RCC 7860 (cell line): ENCODE data around the gene NKD2.
"Not testable (repeated sequence)": the region's sequence is repeated elsewhere in the genome, so short reads cannot be mapped to it uniquely, and the experiment has no call there.

Experiments used
- DNase-seq: peaks from one replicate; pipeline ENCODE4 v3.0.0-alpha.2; 2015; ENCODE audit warnings: low spot score
- FAIRE-seq: peaks from 2 replicates; lab custom pipeline; 2012; peaks lifted over from hg19 to GRCh38; lab: Jason Lieb, UNC

NKD2 gene

DNA sequence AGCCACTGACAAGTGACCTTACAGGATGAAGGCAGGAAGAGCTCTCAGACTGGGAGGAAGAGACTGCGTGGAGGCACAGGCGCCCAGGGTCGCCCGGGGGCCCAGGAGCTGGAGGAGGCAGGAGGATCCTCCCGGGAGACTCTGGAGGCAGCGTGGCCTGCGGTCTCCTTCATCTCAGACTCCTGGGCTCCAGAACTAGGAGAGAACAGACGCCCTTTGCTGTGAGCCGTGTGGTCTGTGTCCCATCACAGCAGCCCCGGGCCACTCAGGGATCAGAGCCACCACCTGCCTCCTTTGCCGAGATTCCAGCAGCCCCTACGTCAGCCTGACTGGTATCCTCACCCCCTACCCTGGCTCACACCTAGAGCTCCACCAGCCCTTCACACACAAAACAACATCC lies 58.1 kb downstream of the NKD2 start:
- FAIRE-seq (no peak), DNase-seq (no peak)

- FAIRE-seq (no peak), DNase-seq (no peak)
These were observed 58.8 kb downstream of the NKD2 start for GRCh38 chr5:1067141-1068121.

DNA sequence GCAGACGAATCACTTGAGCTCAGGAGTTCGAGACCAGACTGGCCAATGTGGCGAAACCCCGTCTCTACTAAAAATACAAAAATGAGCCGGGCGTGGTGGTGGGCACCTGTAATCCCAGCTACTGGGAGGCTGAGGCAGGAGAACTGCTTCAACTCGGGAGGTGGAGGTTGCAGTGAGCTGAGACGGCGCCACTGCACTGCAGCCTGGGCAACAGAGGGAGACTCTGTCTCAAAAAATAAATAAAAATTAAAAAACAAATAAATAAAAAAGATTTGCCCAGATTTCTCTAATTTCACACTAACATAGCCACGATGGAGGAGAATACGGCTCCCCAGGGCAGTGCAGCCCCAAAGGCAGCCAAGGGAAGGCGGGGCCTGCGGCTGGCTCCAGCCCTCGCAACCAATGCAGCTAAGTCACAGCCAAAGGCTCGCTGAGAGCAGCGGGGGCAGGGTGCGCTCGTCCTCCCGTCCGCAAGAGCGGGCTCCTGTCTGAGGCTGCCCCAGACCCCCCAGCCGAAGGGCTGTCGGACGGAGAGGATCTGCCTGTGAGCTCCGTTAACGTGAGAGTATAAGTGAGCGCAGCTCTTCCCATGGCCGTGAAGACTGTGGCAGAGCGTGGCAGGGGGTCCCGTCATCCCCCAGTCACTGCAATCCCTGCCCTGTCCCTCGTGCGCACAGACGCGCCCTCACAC lies 59.7 kb downstream of the NKD2 start:
- no peak for DNase-seq
- FAIRE-seq = no peak

DNA sequence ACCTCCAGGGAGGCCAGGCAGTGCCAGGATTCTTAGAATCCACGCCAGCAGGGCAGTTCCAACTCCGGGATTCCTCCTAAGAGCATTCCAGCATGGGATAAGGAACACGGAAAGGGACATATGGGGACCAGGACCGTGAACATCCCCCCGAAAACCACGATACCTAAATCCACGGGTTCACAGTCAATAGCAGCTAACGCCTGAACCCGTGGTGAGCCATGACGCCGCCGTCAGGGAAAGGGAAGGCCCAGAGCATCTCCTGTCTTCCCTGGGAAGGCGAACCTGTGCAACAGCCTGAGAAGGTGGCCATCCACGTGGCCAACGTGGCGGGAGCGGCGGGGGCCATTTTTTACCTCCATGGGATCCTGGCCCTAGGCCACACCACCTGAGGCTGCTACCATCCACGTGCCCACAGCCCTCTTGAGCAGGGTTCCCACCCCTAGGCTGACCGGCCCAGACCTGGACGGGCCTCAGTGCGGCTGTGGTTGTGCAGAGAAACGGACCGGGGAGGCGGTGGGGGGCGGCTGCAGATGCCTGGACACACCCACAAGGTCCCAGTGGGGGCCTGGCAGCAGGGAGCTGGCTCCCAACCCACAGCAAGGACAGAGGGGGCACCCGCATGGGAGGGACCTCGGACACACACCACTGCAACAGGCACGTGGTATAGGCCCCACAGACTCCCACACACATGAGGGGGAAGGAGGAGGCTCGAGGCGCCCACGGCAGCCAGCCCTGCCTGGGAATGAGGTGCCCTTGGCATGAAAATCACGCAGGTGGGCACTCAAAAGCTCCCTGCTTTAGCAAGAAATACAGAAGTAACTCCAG lies 60.5 kb downstream of the NKD2 start:
- FAIRE-seq (no peak), DNase-seq (no peak)

- no peak for DNase-seq
- no peak for FAIRE-seq
These were observed 61.1 kb downstream of the NKD2 start for GRCh38 chr5:1069720-1070088.

DNA sequence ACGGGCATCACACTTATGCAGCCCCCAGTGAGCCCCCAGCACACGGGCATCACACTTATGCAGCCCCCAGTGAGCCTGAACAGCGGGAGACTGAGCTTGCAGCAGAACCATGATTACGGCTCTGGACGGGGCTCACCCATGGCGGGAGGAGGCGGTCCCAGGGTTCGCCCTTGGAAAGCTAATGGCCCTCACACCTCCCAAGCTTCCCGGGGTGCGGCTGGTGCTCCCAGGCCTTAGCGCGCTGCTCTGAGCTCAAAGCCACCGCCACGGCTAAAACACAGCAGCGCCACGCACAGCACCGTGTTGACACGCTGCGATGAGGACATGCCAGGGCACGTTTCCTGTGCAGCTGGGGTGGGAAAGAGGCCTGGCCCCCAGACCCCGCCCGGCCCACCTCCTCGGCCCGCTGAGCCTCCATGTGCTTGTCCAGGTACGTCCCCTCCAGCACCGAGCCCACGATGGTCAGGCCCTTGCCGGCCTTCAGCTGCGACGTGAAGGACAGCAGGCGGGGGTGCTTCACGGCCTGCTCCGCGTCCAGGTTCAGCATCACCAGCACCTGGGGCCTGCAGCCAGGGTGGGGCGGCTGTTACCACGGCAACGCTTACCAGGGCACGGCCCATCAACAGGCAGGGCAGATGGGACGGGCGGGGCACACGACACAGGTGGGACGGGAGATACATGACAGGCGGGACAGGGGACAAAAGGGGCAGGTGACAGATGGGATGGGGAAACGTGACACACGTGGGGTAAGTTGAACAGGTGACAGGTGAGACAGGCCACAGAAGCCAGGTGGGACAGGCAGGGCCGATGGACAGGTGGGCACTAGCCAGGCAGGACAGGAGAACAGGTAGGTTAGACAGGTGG lies 64.9 kb downstream of the NKD2 start:
- FAIRE-seq (no peak), DNase-seq (no peak)

DNA sequence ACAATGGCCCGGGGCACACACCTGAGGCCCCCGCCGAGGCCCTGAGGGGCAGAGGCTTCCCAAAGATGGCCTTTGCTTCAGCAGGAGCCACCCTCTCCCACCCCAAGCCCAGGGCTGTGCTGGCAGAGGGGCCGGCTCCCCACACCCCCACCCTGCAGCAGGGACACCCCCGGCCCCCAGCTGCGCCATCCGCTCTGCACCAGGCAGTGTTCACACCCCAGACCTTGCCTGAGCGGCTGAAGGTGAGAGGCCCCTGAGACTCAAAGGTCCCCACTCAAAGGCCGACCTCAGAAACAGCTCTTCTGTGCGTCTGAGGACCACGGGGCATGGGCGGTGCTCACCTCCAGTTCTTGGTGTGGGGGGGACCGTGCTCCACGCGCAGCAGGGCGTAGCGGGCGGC lies 65.6 kb downstream of the NKD2 start:
- DNase-seq (no peak), FAIRE-seq (no peak)

DNA sequence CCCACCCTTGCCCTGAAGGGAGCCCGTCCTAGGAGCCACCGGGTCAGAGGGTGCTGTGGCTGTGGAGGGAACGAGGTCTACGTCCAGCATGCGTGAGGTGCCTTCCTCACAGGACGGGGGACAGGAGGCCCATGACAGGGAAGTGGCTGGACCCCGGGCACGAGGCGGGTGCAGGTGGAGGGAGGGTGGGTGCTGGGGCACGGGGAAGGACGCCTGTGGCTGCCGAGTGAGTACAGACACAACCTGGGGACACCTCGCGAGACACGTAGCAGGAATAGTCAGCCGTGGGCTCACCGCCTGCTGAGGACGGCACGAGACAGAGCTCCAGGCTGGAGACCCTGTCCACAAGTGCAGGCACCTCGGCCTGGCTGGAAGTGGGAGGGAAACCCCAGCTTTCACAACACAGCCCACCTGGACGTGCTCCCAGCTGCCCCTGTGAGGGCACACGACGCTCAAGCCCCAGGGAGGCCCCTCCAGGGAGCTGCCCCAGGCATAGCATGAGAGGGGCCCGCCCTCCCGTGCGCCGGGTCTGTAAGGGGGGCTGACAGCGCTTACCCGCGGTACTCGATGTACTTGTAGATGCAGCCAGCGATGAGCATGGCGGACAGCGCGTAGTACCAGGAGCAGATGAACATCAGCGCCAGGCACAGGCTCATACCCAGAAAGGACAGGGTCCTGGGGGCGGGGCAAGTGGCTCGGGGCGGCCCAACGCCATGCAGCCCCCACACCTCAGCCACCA lies 66.4 kb downstream of the NKD2 start:
- DNase-seq (no peak), FAIRE-seq (no peak)

- FAIRE-seq = no peak
- no peak for DNase-seq
These were observed 66.9 kb downstream of the NKD2 start for GRCh38 chr5:1075555-1075881.

DNA sequence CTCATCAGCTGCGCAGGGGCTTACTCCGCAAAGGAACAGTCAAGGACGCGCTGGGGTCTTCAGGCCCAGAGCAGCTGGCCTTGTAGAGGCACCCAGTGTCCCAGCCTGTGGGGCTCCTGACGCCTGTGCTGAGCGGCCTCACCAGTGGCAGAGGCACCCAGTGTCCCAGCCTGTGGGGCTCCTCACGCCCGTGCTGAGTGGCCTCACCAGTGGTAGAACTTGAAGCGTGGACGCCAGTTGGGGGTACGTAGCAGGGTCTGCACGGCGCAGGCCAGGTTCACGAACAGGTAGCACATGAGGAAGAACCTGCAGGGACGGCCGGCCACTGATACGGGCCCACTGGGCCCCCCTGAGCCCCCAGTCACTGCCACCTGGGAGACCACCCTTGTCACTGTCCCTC lies 67.3 kb downstream of the NKD2 start:
- FAIRE-seq (no peak), DNase-seq (no peak)

- FAIRE-seq = no peak
- DNase-seq = no peak
These were observed 67.8 kb downstream of the NKD2 start for GRCh38 chr5:1076406-1076805.

- DNase-seq (no peak), FAIRE-seq (no peak)
These were observed 68.4 kb downstream of the NKD2 start for GRCh38 chr5:1077026-1077425.

DNA sequence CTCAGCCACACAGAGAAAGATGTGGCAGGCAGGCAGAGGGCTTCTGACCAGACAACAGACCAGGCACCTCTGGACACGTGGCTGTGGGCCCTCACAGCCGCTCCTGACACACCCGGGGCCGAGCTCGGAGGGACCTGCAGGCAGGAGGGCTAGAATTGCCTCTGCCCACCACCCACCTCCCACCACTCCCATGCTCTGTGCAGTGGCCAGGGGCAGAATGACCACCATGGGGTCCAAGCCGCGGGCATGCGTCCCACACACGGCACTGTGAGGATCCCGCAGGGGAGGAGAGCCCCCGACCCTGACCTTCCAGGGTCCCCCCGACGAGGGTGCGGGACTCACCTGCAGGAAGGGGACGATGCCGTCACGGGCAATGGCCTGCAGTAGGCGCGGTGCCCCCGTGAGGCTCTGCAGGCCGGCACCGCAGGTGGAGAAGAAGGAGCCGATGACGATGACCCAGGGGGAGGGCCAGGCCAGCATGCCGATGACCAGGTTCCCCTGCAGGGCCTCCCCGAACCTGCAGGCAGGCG lies 69.0 kb downstream of the NKD2 start:
- DNase-seq = no peak
- FAIRE-seq = no peak

DNA sequence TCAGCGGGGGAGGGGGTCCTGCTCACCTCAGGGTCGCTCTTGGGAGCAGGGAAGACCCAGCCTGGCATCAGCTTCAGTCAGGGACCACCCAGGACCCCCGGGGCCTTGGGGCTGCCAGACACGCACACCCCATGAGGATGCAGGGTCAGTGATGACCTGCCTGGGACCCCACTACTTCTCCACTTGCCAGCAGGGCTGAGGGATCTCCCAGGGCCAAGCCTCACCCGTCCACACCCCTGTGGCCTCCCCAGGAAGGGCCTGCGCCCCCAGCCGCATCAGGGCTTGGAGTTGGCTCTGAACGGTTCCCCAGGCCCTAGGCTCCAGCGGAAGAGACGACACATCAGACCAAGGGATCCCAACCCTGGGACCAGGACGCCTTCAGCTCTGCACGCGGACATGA lies 69.6 kb downstream of the NKD2 start:
- no peak for FAIRE-seq
- no peak for DNase-seq

DNA sequence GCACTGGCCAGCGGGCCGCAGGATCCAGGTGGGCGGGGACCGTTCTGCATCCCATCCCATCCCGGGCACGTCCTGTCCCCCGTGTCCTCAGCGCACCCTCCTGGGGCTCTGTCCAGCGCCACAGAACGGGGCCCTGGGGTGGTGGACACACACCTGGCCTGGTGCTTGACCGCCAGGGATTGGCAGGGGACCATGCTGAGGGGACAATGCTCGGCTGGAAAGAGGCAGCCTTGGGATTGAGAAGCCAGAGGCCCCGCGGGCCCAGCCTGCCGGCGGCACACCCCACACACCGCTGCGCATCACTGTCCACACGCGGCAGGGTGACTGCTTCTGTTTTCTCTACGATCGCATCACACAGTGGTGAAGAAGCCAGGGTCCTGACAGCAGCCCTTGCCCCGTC lies 70.2 kb downstream of the NKD2 start:
- FAIRE-seq = no peak
- DNase-seq = no peak

GRCh38 chr5:1079486-1079885 lies 70.9 kb downstream of the NKD2 start:
- no peak for DNase-seq
- FAIRE-seq = no peak

DNA sequence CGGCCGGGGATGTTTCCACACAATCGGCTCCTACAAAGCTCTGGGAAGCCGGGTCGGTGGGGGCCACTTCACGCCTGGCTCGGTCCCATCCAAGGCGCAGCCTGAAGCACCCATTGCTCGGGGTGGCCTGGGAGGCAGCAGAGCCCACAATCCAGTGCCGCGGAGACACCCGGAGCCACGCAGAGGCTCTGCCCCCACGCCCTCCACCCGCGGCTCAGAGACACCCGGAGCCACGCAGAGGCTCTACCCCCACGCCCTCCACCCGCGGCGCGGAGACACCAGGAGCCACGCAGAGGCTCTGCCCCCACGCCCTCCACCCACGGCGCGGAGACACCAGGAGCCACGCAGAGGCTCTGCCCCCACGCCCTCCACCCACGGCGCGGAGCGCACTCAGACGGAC lies 71.4 kb downstream of the NKD2 start:
- FAIRE-seq = no peak
- no peak for DNase-seq

- no peak for FAIRE-seq
- no peak for DNase-seq
These were observed 71.8 kb downstream of the NKD2 start for GRCh38 chr5:1080432-1080831.

GRCh38 chr5:1081519-1081918 lies 72.9 kb downstream of the NKD2 start:
- DNase-seq (no peak), FAIRE-seq (no peak)

GRCh38 chr5:1083026-1083425 lies 74.4 kb downstream of the NKD2 start:
- FAIRE-seq, DNase-seq: not testable (repeated sequence)
